Endometrial microvascular endothelial cells (primary cell): ENCODE data around the gene GCNT2. TPM values are rescaled to one million over a fixed set of nuclear protein-coding genes. Genes with fewer than 3 reads are reported as not detected.

ENCODE experiments used
- in situ Hi-C: cut with HindIII; loops from 2 replicates; pipeline ENCODE4 v1.10.0; 2017; ENCODE audit warnings: low sequenced_read_pairs, low pct_unique_long_range_greater_than_20kb; ENCODE audit errors: inconsistent ontology term
- total RNA-seq: library from RNA; depleted of rRNA; stranded (reverse); fragments of >200 nt; gene quantifications from one replicate; pipeline ENCODE4 v1.2.3, GENCODE V29; 2015; ENCODE audit errors: inconsistent ontology term

The GCNT2 gene
- total RNA-seq, 1 donor from 2014 or later = 30.8 TPM

DNA sequence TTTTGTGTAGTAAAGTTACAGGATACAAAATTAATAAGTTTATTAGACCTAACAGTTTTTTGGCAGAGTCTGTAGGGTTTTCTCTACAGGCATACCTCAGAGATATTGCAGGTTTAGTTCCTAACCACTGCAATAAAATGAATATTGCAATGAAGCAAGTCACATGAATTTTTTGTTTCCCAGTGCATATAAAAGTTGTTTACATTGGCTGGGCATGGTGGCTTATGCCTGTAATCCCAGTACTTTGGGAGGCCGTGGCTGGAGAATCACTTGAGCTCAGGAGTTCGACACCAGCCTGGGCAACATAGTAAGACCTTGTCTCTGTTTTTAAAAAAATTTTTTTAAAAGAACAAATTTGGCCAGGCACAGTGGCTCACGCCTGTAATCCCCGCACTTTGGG, 157.3 kb downstream of the GCNT2 start:
- in situ Hi-C loops = no loop called here

Other genes with a start within 250 kb of the GCNT2 start
- gene TFAP2A, start 106.3 kb upstream of the GCNT2 start, total RNA-seq = not detected
- gene C6orf52, start 173.3 kb downstream of the GCNT2 start, total RNA-seq = 17.6 TPM
- 20.8 TPM for gene PAK1IP1, start 173.6 kb downstream of the GCNT2 start, total RNA-seq
- gene TMEM14C, start 201.7 kb downstream of the GCNT2 start, total RNA-seq = 129 TPM
- 64.6 TPM for gene TMEM14B, start 226.5 kb downstream of the GCNT2 start, total RNA-seq